OCI-LY1 (cell line): ENCODE results near the gene NAA35.

Source experiments
- CTCF ChIP-seq: fragments of 200-600 bp; sonication (generic), shearing (Covaris generic); IDR thresholded peaks from 2 replicates; pipeline ENCODE4 v1.5.1; 2017; ENCODE audit warnings: mild to moderate bottlenecking, antibody characterized with exemption, low read length, moderate library complexity, mixed read lengths
- EZH2 ChIP-seq: fragments of 200-600 bp; sonication (generic), shearing (Covaris generic); IDR thresholded peaks from 2 replicates; pipeline ENCODE4 v1.8.0; 2017; ENCODE audit warnings: borderline replicate concordance, mixed run types, mild to moderate bottlenecking, antibody characterized with exemption, low read length, moderate library complexity, mixed read lengths

GRCh38 chr9:85995097-85995496 lies 54.2 kb downstream of the NAA35 start:
- TF ChIP-seq CTCF (no peak), EZH2 (no peak)
